NCI-H1417 treated with DMSO at 0.1 percent for 48 hours (cell line): ENCODE results near the gene NKD1.
"Not testable (repeated sequence)": the region's sequence is repeated elsewhere in the genome, so short reads cannot be mapped to it uniquely, and the experiment has no call there.

ENCODE experiments used
- DNase-seq: peaks from one replicate; lab custom pipeline; 2025; lab: John Stamatoyannopoulos, UW

NKD1 gene, protein sequence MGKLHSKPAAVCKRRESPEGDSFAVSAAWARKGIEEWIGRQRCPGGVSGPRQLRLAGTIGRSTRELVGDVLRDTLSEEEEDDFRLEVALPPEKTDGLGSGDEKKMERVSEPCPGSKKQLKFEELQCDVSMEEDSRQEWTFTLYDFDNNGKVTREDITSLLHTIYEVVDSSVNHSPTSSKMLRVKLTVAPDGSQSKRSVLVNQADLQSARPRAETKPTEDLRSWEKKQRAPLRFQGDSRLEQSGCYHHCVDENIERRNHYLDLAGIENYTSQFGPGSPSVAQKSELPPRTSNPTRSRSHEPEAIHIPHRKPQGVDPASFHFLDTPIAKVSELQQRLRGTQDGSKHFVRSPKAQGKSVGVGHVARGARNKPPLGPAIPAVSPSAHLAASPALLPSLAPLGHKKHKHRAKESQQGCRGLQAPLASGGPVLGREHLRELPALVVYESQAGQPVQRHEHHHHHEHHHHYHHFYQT

DNA sequence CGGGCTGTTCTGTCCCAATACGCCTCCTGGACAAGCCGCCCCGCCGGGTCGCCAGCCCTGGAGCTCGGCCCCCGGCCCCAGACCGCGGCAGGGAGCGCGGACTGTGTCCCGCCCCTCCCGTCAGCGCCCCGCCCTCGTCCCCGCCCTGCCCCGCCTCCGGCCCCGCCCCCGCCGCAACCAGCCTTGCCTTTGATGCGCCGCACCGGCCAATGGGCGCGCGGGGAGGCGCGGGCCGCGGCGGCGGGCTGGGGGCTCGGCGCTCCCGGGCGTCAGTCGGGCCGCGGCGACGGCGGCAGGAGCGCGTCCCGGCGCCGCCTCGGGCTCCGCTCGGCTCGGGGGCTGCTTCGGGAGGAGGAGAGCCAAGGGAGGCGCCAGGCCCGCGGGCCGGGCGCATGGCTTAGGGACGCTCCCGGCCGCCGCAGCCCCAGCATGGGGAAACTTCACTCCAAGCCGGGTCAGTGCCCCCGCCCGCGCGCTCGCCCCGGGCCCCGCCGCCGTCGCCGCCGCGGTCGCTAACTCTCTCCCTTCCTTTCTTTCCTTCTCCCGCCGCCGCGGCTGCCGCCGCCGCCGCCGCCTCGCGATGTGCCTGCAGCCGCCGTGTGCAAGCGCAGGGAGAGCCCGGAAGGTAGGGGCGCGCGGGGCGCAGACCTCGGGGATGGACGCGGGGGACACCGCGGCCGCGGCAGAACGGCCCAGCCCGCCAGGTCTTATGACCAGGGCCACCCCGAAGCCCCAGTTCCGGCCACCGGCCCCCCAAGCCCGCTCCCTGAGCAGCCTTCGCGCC lies at the start of gene NKD1:
Gene NKD1 (plus strand): TSS at position 272 of the 784 bp plus-strand sequence. CDS start 158 bp downstream, at position 430.
- DNase-seq, result no peak

DNA sequence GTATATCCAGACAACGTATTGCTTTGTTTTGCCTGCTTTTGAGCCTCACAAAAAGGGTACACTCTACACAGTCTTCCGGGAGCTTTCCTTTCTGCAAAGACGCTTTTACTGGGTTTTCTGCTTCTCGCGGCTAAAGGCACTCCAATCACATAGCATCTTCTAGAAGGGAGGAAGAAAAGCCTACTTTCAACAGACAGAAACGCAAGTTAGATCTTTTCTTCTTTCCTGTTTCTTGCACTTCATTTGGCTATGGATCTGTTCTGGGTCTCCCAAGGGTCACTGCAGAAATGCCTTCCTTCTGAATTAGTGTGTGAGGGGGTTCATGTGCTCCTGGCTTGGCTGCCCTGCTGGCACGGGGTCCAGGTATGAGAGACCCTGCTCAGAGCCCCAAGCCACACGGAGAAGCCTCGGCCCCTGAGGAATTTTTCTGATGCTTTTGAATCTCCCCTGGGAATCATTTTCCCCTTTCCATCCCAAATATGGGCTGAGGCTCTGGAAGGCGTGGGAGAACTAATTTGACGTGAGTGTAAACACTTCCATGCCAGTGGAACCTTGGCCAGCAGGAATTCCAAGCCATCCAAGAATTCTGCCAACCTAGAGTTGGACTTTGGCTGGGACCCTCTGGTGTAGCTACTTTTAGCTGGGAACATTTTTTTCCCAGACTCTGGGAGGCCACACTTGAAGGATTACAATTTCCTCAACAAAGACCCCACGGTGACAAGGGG lies 49.6 kb upstream of the NKD1 start:
- no peak for DNase-seq

DNA sequence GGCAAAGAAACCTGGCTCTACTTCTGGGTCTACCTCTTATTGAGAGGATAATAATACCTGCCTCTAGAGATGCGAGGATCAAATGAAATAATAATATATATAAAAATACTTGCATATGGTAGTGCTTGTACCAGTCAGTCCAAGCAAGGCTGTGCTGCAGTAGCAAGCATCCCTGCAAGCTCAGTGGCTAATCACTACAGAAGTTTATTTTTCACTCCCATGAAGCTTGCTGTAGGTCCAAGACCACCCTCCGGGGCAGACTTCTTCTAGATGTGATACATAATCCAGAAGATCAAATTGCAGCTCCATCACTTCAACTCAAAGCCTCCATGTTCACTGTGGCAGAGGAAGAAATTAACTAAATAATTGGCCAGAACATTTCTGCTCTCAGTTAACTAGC lies 48.9 kb upstream of the NKD1 start:
- DNase-seq, result no peak

DNA sequence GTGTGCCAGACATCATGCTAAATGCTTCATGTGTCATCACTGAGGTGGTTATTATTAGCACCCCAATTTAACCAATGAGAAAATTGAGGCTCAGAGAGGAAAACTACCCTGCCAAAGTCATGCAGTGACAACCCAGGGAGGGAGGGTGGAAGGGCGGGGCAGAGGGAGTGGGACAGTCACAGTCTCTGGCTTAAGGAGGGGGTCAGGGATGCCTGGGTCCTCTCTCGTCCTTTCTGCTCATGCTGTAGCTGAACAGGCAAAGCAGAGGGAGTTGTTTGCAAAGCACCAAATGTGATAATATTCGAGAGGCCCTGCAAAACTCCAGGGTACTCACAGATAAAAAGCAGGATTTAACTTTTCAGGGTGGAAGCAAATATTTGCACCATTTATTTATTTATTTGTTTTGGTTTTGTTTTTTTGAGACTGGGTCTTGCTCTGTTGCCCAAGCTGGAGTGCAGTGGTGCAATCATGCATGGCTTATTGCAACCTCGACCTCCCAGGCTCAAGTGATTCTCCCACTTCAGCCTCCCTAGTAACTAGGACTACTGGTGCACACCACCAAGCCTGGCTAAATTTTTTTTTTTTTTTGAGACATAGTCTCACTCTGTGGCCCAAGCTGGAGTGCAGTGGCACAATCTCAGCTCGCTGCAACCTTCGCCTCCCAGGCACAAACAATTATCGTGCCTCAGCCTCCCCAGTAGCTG lies 47.9 kb upstream of the NKD1 start:
- DNase-seq, result no peak

DNA sequence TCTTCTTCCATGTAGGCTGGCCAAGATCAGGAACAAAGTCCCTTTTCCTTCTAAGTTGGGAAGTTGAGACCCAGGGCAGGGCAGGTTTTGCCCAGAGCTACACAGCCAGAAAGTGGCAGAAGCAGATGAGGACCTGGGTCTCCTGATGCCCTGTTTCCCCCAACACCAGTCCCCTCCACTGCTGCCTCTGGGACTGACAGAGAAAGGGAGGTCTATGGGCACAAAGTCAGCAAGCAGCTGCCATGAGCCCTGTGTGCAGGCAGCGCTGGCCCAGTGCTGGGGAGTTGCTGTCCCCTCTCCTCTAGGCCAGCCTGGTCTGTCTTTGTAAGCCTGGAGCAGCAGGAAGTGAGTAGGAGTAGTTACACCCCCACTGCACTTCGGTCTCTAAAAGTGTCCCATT lies 46.9 kb upstream of the NKD1 start:
- no peak for DNase-seq

DNA sequence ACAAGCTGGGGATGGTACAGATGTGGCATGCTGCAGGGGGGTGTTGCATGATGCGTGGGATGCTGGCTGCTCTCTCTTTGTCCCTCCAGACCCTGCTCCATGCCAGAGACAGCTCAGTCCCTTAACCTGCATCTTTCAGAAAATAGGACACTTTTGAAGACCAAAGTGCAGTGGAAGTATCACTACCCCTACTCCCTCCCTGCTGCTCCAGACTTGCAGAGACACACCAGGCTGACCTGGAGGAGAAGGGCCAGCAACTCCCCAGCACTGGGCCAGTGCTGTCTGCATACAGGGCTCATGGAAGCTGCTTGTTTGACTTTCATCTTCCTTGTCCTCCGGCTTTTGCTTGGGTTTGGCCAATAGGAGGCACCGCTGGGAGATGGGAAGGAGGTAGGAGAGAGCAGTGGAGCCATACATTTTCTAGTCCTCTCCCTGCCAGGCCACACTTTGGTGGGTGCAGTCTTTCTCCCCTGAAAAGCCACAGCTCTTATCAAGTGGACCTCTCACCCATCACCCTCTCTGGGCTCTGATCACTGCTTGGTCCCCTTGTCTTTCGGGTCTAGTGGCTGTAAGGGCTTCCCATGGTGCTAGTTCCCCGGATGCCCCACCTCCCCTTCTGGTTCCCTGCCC lies 46.1 kb upstream of the NKD1 start:
- DNase-seq, result no peak

DNA sequence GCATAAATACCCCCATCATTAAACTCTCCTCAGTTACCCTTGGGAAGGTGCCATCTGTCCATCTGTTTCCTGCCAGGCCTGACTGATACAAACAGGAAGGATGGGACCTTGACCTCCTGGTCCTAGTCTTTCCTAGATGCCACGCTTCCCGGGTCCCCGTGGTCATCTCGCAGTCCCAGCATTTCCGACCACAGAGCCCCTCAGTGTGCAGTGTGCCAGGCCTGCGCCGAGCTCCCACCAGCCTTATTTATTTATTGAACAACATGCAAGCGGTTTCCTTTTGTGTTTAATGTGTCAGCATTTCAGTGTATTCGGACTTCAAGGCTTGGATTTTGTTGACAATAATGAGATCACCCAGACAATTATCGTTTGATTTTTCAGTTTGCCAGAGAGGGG lies 45.6 kb upstream of the NKD1 start:
- no peak for DNase-seq

DNA sequence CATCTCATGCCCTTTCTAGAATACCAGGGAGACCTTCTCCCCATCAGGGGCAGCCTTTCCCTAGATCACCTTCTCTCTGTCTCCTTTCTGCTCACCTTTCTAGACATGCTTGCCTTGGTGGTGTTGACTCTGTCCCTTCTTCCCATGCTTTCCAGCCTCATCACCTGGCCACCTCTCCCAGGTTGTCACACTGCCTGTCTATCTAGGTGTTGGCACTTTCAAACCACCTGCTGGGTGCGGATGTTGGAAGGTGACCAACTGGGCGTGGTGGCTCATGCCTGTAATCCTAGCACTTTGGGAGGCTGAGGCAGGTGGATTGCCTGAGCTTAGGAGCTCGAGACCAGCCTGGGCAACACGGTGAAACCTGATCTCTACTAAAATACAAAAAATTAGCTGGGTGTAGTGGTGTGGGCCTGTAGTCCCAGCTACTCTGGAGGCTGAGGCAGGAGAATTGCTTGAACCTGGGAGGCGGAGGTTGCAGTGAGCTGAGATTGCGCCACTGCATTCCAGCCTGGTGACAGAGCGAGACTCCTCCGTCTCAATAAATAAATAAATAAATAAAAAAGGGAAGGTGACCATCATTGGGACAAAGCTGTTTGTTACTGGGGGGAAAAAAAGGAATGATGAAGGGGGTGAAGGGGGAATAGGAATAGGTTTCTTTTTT lies 44.2 kb upstream of the NKD1 start:
- not testable (repeated sequence) for DNase-seq

DNA sequence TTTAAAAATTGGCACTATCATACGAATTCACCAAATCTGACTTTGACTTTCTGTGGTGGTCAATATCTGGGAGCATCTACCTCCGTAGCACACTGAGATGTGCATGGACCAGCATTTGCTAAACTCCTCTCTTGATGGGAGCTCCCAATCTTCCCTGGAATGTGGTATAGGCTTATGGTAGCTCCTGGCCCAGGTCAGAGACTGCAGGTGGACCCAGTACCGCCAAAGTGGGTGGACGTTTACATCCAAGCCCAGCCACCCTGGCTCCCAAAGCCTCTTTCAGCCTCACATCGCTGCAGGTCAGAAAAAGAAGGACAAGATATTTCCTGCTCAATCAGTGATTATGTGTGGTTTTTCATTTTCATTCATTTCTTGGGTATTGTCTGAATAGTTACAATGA lies 43.1 kb upstream of the NKD1 start:
- no peak for DNase-seq

DNA sequence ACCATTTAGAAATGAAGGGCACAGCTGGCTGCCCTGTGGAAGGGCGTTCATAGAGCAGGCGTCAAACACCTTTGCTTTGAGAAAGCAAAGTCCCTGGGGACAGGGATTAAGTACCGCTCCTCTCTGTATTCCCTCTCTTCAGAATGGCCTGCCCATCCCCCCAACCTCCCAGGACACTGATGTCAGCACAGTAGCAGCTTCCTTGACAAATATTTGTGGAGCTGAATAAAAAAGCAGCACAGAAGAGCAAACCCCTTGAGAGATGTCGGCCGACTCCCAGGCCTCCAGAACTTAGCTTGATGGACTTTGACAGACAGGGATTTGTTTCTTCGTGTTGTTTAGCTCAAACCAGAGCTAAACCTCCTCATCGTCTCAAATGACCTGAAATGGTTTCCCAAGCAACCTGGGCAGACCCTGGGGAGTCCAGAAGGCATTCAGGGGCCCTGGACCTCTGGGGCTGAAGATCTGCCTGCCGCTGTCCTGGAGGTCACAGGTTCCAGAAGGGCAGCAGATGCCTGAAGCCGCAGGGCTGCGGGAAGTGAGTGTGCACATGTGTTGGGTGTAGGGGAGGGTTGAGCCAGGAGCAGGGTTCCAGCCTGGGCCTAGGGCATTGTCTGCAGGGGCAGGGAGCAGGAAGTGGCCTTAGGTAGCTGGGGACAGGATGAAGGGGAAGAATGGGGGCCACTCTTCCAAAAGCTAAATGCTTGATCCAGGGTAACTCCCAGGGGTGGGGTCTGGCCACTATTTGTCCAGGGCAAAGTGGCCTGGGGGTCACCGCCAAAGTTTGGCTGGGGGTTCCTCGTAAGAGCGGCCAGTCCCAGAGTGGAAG lies 42.3 kb upstream of the NKD1 start:
- DNase-seq, result no peak

DNA sequence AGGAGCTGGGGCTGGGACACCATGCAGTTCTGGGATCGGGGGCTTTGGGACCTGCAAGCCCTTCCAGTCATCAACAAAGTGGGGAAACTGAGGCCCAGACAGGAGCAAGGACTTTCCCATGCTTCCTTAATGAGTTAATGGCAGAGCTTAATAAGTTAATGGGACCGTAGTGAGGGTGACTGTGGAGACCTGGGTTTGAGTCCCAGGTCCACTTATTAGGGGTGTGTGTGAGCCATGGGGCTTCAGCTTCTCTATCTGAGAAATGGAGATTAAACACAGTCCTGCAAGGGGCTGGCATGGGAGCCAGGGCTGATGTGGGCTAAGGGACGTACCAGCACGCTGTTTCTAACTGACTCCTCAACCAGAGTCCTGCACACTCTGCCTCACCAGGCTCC lies 41.7 kb upstream of the NKD1 start:
- no peak for DNase-seq

DNA sequence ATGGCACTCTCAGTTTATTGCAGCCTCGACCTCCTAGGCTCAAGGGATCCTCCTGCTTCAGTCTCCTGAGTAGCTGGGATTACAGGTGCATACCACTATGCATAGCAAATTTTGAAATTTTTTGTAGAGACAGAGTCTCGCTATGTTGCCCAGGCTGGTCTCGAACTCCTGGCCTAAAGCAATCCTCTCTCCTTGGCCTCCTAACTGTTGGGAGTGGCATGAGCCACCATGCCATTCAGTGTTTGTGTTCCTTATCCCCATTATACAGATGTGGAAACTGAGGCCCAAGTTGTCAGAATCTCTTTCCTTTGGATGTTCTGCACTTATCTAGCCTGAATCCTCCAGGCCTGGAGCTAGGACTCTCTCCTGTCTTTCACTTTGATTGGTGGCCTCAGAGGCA lies 40.8 kb upstream of the NKD1 start:
- no peak for DNase-seq

DNA sequence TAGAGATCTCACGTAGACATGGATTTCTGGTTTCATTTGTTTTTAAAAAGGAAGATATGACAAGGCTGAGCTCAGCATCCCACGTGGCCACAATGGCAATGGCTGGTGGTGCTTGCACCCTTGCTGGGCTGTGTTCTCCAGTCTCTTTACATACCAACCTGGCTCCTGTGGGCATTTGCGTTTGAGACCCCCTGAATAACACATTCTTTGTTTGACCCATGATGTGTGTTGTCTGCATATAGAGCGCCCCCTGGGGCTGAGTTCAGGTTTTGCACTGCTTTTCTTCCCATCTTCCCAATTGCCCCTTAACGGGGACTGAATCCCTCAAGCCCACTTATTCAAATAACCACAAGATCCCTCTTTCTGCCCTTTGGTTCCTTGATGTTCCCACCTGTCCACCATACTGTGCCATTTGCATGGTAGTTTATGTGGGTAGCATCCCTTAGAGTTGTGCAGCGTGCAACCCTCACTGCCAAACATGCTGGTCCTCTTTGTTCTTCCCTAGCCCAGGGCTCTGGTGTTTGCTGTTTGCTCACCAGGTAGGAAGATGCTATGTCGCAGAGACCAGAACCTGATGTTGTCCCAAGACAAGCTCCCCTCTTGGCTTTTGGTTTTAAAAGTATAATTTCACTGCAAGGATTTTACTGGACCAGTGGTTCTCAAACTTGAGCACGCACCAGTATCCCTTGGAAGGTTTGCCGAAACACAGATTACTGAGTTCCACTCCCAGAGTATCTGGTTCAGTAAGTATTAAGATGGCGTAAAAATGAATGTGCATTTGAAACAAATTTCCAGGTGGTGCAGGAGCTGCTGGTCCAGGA lies 38.5 kb upstream of the NKD1 start:
- DNase-seq, result no peak

DNA sequence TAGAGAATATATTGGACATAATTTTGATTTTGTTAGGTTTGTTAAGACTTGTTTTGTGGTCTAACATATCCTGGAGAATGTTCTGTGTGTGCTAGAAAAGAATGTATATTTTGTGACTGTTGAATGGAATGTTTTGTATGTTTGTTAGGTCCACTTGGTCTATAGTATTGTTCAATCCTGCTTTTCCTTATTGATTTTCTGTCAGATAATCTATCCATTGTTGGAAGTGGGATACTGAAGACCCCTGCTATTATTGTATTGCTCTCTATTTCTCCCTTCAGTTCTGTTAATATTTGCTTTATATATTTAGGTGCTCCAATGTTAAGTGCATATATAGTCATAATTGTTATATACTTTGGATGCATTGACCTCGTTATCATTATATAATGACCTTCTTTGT lies 33.0 kb upstream of the NKD1 start:
- no peak for DNase-seq

DNA sequence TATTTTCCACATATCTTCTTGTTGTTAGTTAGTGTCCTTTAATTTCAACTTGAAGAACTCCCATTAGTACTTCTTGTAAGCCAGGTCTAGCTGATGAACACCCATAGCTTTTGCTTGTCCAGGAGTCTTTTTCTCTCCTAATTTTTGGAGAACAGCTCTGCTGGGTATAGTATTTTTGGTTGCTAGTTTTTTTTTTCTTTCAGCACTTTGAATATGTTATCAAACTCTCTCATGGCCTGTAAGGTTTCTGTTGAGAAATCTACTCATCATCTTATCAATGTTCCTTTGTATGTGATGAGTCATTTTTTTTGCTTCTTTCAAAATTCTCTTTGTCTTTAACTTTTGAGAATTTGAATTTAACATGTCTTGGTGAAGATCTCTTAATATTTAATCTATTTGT lies 31.8 kb upstream of the NKD1 start:
- no peak for DNase-seq

DNA sequence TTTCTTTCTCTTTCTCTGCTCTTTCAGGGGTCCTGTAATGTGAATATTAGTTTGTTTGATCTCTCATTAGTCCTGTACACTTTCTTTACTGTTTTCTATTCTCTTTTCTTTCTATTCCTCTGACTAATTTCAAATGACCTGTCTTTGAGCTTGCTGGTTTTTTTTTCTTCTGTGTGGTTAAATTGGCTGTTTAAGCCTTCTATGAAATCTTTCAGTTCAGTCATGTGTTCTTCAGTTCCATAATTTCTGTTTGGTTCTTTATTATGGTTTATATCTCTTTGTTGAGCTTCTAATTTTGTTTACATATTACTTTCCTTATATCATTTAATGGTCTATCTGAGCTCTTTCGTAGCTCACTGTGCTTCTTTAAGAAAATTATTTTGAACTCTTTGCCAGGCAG lies 31.3 kb upstream of the NKD1 start:
- no peak for DNase-seq

DNA sequence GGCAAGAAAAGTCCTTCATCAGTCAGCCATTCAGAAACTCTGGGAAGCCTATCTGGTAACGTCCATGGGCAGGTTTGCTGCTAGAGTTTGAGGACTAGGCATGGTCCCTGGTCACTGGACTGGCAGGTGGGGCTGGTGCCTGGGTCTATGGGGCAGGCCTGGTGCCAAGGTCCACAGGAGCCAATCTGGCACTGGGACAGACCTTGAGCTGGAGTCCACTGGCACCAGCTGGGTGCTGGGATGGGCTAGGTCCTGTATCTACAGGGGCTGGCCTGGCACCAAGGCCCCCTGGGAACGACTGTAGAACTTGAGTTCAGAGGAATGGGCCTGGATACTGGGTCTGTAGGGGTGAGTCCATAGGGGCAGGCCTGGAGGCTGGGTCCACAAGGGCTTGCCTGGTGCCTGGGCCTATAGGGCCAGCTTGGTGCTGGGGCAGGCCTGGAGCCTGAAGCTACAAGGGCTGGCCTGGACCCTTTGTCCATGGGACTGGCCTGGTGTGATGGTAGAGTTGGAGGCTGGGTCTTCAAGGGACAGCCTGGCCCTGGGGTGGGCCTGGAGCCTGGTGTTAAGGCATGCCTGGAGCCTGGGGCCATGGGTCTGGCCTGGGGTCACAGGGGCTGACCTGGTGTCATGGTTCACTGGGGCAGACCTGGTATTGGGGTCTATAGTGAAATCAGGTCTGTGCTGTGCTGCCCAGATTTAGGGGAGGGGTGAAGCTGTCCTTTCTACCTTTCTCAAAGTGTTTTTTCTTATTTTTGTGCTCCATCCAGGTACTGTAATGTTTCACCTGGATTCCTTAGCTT lies 30.5 kb upstream of the NKD1 start:
- DNase-seq, result no peak

DNA sequence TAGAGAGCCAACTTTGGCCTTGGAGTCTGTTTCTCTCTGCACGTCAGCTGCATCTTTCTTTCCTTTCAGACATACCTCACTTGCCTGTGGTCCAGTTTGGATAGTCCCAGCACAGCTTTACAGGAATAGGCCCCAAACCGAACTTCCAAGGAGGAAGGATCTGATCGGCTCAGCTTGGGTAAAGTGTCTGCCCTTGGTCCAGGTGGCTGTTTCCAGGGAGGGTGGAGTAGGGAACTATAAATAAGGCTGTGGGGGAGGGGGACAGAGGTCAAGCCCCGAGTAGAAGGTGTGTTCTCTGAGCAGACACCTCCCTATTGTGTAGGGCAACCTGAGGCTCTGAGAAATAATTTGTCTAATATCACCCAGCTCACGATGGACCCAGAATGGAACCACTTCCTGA lies 29.2 kb upstream of the NKD1 start:
- DNase-seq, result no peak
